K562 treated with DMSO at 1 percent for 48 hours (cell line): Measurements from ENCODE around the gene IRF6. TPM values are rescaled to one million over a fixed set of nuclear protein-coding genes. Genes with fewer than 3 reads are reported as not detected.

Experiments used
- total RNA-seq: library from RNA; unstranded; fragments of 300-600 nt; gene quantifications from 2 replicates; pipeline ENCODE4 v1.2.3, GENCODE V29; 2022; ENCODE audit warnings: low replicate concordance; ENCODE audit errors: extremely low read depth

Gene IRF6
- not detected in 2 replicates for total RNA-seq

GRCh38 chr1:209805875-209806760, at the start of gene IRF6:
IRF6 (minus strand) TSS chr1:209806142; CDS start chr1:209801413, 4,729 bp downstream.

GRCh38 chr1:209827384-209828262, 21.7 kb upstream of the IRF6 start, which contains the start of gene UTP25:
UTP25 (plus strand) TSS chr1:209827972; CDS start chr1:209828064, 92 bp downstream.

GRCh38 chr1:209784265-209785169, 21.4 kb downstream of the IRF6 start, which contains the start of gene C1orf74:
C1orf74 (minus strand) TSS chr1:209784559; CDS start chr1:209783634, 925 bp downstream.

GRCh38 chr1:209755926-209756614, 49.9 kb downstream of the IRF6 start, which contains the start of gene TRAF3IP3:
TRAF3IP3 (plus strand) TSS chr1:209756053; CDS start chr1:209760040, 3,987 bp downstream.

Other genes starting within 250 kb of the IRF6 start
- not detected in 2 replicates for gene CAMK1G, start 222.4 kb downstream of the IRF6 start, total RNA-seq
- gene LAMB3, start 153.7 kb downstream of the IRF6 start, total RNA-seq, result not detected in 2 replicates
- gene G0S2, start 130.7 kb downstream of the IRF6 start, total RNA-seq, result not detected in 2 replicates
- not detected in 2 replicates for gene HSD11B1, start 101.3 kb downstream of the IRF6 start, total RNA-seq
- gene TRAF3IP3, start 50.1 kb downstream of the IRF6 start, total RNA-seq, result not detected in 2 replicates
- gene C1orf74, start 21.6 kb downstream of the IRF6 start, total RNA-seq, result not detected in 2 replicates
- gene UTP25, start 21.8 kb upstream of the IRF6 start, total RNA-seq, result not detected in 2 replicates
- not detected in 2 replicates for gene SYT14, start 132.1 kb upstream of the IRF6 start, total RNA-seq